Naive thymus-derived CD4-positive, alpha-beta T cell (primary cell): Measurements from ENCODE around the gene KIF26B. TPM values are rescaled to one million over a fixed set of nuclear protein-coding genes. Genes with fewer than 3 reads are reported as not detected.
A peak's percentile ranks its signal among the peaks of the same experiment; 100 is the strongest.
"Not testable (repeated sequence)": the region's sequence is repeated elsewhere in the genome, so short reads cannot be mapped to it uniquely, and the experiment has no call there.

ENCODE experiments used
- ATAC-seq: fragments of 150-1000 bp; cut with Tn5 transposase; 2 replicates; pipeline ENCODE4 v1.10.0; 2021; ENCODE audit warnings: mild to moderate bottlenecking, moderate library complexity
- CTCF ChIA-PET: fragments of 350-600 bp; sonication (Branson Sonifier 250); formaldehyde crosslinking; loops from one replicate; lab custom pipeline; 2021; ENCODE audit warnings: antibody characterized with exemption; lab: Charles Lee
- POLR2A ChIA-PET: fragments of 350-600 bp; sonication (Branson Sonifier 250); formaldehyde crosslinking; loops from one replicate; lab custom pipeline; 2021; ENCODE audit warnings: antibody characterized with exemption, inconsistent platforms; lab: Charles Lee
- DNase-seq, 9 donors: peaks; one replicate each; pipeline versions ENCODE4 v3.0.0 to v3.0.0-alpha.2; 2020 to 2022; ENCODE audit warnings: mixed read lengths in 1 of 9
- H3K27ac ChIP-seq: one replicate; pipeline ENCODE4 v1.7.0; 2013; ENCODE audit warnings: mild to moderate bottlenecking, low read depth, low read length, moderate library complexity
- H3K27me3 ChIP-seq, 2 donors: one replicate each; pipeline ENCODE4 v1.7.0; 2013; ENCODE audit warnings: low read length in 2 of 2, mild to moderate bottlenecking in 2 of 2, moderate library complexity in 2 of 2; ENCODE audit not compliant: control insufficient read depth in 2 of 2, insufficient read depth in 2 of 2
- H3K36me3 ChIP-seq, 3 experiments: 1 replicate in 2 of 3; 2 replicates in 1 of 3; pipeline ENCODE4 v1.7.0; 2013; ENCODE audit warnings: low read length in 3 of 3, mild to moderate bottlenecking in 3 of 3, moderate library complexity in 1 of 3; ENCODE audit not compliant: insufficient read depth in 3 of 3, control insufficient read depth in 2 of 3
- H3K4me1 ChIP-seq, 2 donors: one replicate each; pipeline ENCODE4 v1.7.0; 2013; ENCODE audit warnings: low read length in 2 of 2, mild to moderate bottlenecking in 2 of 2, moderate library complexity in 1 of 2; ENCODE audit not compliant: control insufficient read depth in 2 of 2, insufficient read depth in 2 of 2
- H3K4me3 ChIP-seq: 2 replicates; pipeline ENCODE4 v1.7.0; 2013; ENCODE audit warnings: mild to moderate bottlenecking, low read length
- H3K9me3 ChIP-seq, 3 experiments: 1 replicate in 2 of 3; 2 replicates in 1 of 3; pipeline ENCODE4 v1.7.0; 2013; ENCODE audit warnings: low read length in 3 of 3; ENCODE audit not compliant: control insufficient read depth in 2 of 3
- H3K27ac Mint-ChIP-seq, 9 donors: one replicate each; pipeline ENCODE4 v1.8.0; 2020 to 2022; ENCODE audit warnings: mixed read lengths in 9 of 9, mild to moderate bottlenecking in 8 of 9, moderate library complexity in 5 of 9, inconsistent platforms in 2 of 9
- H3K27me3 Mint-ChIP-seq, 5 donors: one replicate each; pipeline ENCODE4 v1.8.0; 2021 to 2022; ENCODE audit warnings: mixed read lengths in 5 of 5, mild to moderate bottlenecking in 1 of 5
- H3K36me3 Mint-ChIP-seq, 5 donors: one replicate each; pipeline ENCODE4 v1.8.0; 2020 to 2022; ENCODE audit warnings: mixed read lengths in 5 of 5, mild to moderate bottlenecking in 3 of 5, inconsistent platforms in 1 of 5
- H3K4me1 Mint-ChIP-seq, 7 donors: one replicate each; pipeline ENCODE4 v1.8.0; 2020 to 2022; ENCODE audit warnings: mixed read lengths in 7 of 7, mild to moderate bottlenecking in 3 of 7, inconsistent platforms in 1 of 7
- H3K4me3 Mint-ChIP-seq, 10 donors: one replicate each; pipeline ENCODE4 v1.8.0; 2020 to 2022; ENCODE audit warnings: mild to moderate bottlenecking in 10 of 10, mixed read lengths in 10 of 10, moderate library complexity in 6 of 10, inconsistent platforms in 2 of 10
- H3K9me3 Mint-ChIP-seq, 11 donors: one replicate each; pipeline ENCODE4 v1.8.0; 2020 to 2022; ENCODE audit warnings: mixed read lengths in 11 of 11, mild to moderate bottlenecking in 4 of 11, inconsistent platforms in 1 of 11, moderate library complexity in 1 of 11
- intact Hi-C, 2 donors: fragments of 100-400 bp; cut with micrococcal nuclease; formaldehyde crosslinking; loops; one replicate each; pipeline ENCODE4 v1.15.1; 2023
- polyA plus RNA-seq, 2 donors: library from polyadenylated mRNA; unstranded; fragments of 300-500 nt; fragmentation: Illumina TruSeq; gene quantifications; one replicate each; pipeline ENCODE4 v1.2.3, GENCODE V29; 2021
- total RNA-seq, 6 experiments: library from RNA in 5 of 6; stranded (reverse) in 5 of 6; gene quantifications; 1 replicate in 5 of 6; 2 replicates in 1 of 6; pipeline ENCODE4 v1.2.3 and lab custom pipeline; 2021 to 2026

The KIF26B gene
- total and polyA plus RNA-seq, 7 experiments from 2014 or later: 0.06 to 0.24 (median 0.21) TPM; not detected in 4

GRCh38 chr1:245666412-245666811 is 511.6 kb downstream of the KIF26B start:
- no peak for DNase-seq
- peaks cover 0 to 3% (median 0%) of the 10 kb centered on the region in 5 donors for H3K36me3 Mint-ChIP-seq
- no peaks in the 10 kb centered on the region for H3K27me3 ChIP-seq
- intact Hi-C loops: no loop called here
- CTCF ChIA-PET: no interaction called here
- H3K36me3 ChIP-seq: no peaks in the 10 kb centered on the region
- H3K27me3 Mint-ChIP-seq: no peaks in the 10 kb centered on the region
- POLR2A ChIA-PET: no interaction called here
- H3K9me3 ChIP-seq: no peaks in the 10 kb centered on the region
- no peaks in the 10 kb centered on the region for H3K4me1 Mint-ChIP-seq
- no peak overlapping the region for H3K4me3 Mint-ChIP-seq
- peaks cover 0 to 3% (median 0%) of the 10 kb centered on the region in 11 donors for H3K9me3 Mint-ChIP-seq
- no peak overlapping the region for H3K27ac ChIP-seq
- no peak overlapping the region for H3K27ac Mint-ChIP-seq
- H3K4me3 ChIP-seq: no peak overlapping the region
- no peaks in the 10 kb centered on the region for H3K4me1 ChIP-seq
- no peak for ATAC-seq

- H3K36me3 Mint-ChIP-seq: peaks cover 0 to 3% (median 0%) of the 10 kb centered on the region in 5 donors
- Histone ChIP-seq H3K4me1 (no peaks in the 10 kb centered on the region), H3K9me3 (no peaks in the 10 kb centered on the region), H3K27ac (no peak overlapping the region), H3K36me3 (no peaks in the 10 kb centered on the region), H3K27me3 (no peaks in the 10 kb centered on the region), H3K4me3 (no peak overlapping the region)
- no peak overlapping the region for H3K4me3 Mint-ChIP-seq
- DNase-seq: no peak
- peaks cover 0 to 6% (median 0%) of the 10 kb centered on the region in 11 donors for H3K9me3 Mint-ChIP-seq
- CTCF ChIA-PET: no interaction called here
- POLR2A ChIA-PET: no interaction called here
- no peak overlapping the region for H3K27ac Mint-ChIP-seq
- no peaks in the 10 kb centered on the region for H3K27me3 Mint-ChIP-seq
- H3K4me1 Mint-ChIP-seq: no peaks in the 10 kb centered on the region
- no peak for ATAC-seq
- intact Hi-C loops: no loop called here
Observed at GRCh38 chr1:245671349-245671748, 516.6 kb downstream of the KIF26B start.

- Histone ChIP-seq H3K4me1 (no peaks in the 10 kb centered on the region), H3K9me3 (no peaks in the 10 kb centered on the region), H3K27ac (no peak overlapping the region), H3K4me3 (no peak overlapping the region), H3K36me3 (no peaks in the 10 kb centered on the region), H3K27me3 (no peaks in the 10 kb centered on the region)
- no peak for DNase-seq
- Mint-ChIP-seq H3K36me3 (peaks cover 0 to 3% (median 0%) of the 10 kb centered on the region in 5 donors), H3K4me3 (no peak overlapping the region), H3K4me1 (no peaks in the 10 kb centered on the region), H3K9me3 (peaks cover 0 to 6% (median 0%) of the 10 kb centered on the region in 11 donors), H3K27ac (no peak overlapping the region), H3K27me3 (no peaks in the 10 kb centered on the region)
- intact Hi-C loops: no loop called here
- CTCF ChIA-PET: no interaction called here
- ATAC-seq: no peak
- POLR2A ChIA-PET: no interaction called here
Observed at GRCh38 chr1:245671966-245672767, 517.4 kb downstream of the KIF26B start.

- ATAC-seq, intact Hi-C loops, DNase-seq, H3K27ac Mint-ChIP-seq, H3K9me3 ChIP-seq, H3K27me3 Mint-ChIP-seq, H3K4me1 ChIP-seq, H3K27me3 ChIP-seq, CTCF ChIA-PET, H3K9me3 Mint-ChIP-seq, H3K36me3 Mint-ChIP-seq, H3K4me3 ChIP-seq, H3K27ac ChIP-seq, H3K4me3 Mint-ChIP-seq, POLR2A ChIA-PET, H3K4me1 Mint-ChIP-seq, H3K36me3 ChIP-seq: not testable (repeated sequence)
Observed at GRCh38 chr1:245672836-245673656, 518.3 kb downstream of the KIF26B start.

GRCh38 chr1:245673881-245674414 is 519.2 kb downstream of the KIF26B start:
- no peaks in the 10 kb centered on the region for H3K27me3 Mint-ChIP-seq
- DNase-seq (no peak), ATAC-seq (peak; percentile 67)
- CTCF ChIA-PET: no interaction called here
- Histone ChIP-seq H3K4me3 (no peak overlapping the region), H3K9me3 (no peaks in the 10 kb centered on the region), H3K4me1 (no peaks in the 10 kb centered on the region), H3K27me3 (no peaks in the 10 kb centered on the region), H3K27ac (no peak overlapping the region), H3K36me3 (no peaks in the 10 kb centered on the region)
- POLR2A ChIA-PET: no interaction called here
- no peak overlapping the region for H3K27ac Mint-ChIP-seq
- peaks cover 0 to 6% (median 0%) of the 10 kb centered on the region in 11 donors for H3K9me3 Mint-ChIP-seq
- intact Hi-C loops: no loop called here
- H3K36me3 Mint-ChIP-seq: no peaks in the 10 kb centered on the region
- no peaks in the 10 kb centered on the region for H3K4me1 Mint-ChIP-seq
- no peak overlapping the region for H3K4me3 Mint-ChIP-seq

- DNase-seq: no peak
- H3K9me3 ChIP-seq: no peaks in the 10 kb centered on the region
- H3K4me3 ChIP-seq: no peak overlapping the region
- POLR2A ChIA-PET: no interaction called here
- no peaks in the 10 kb centered on the region for H3K36me3 Mint-ChIP-seq
- H3K36me3 ChIP-seq: no peaks in the 10 kb centered on the region
- no peaks in the 10 kb centered on the region for H3K27me3 ChIP-seq
- no peak for ATAC-seq
- CTCF ChIA-PET: no interaction called here
- peaks cover 0 to 9% (median 0%) of the 10 kb centered on the region in 11 donors for H3K9me3 Mint-ChIP-seq
- no peaks in the 10 kb centered on the region for H3K27me3 Mint-ChIP-seq
- no peaks in the 10 kb centered on the region for H3K4me1 ChIP-seq
- intact Hi-C loops: no loop called here
- H3K4me1 Mint-ChIP-seq: no peaks in the 10 kb centered on the region
- no peak overlapping the region for H3K4me3 Mint-ChIP-seq
- no peak overlapping the region for H3K27ac ChIP-seq
- no peak overlapping the region for H3K27ac Mint-ChIP-seq
Observed at GRCh38 chr1:245677461-245678240, 522.9 kb downstream of the KIF26B start.
